HG03064 (cell line): ENCODE data around the gene ERICH6B.

Source experiments
- ATAC-seq: cut with Tn5 transposase; IDR thresholded peaks from one replicate; pipeline ENCODE4 v1.9.1; 2021; ENCODE audit warnings: low read depth; ENCODE audit not compliant: unreplicated experiment

Gene ERICH6B

DNA sequence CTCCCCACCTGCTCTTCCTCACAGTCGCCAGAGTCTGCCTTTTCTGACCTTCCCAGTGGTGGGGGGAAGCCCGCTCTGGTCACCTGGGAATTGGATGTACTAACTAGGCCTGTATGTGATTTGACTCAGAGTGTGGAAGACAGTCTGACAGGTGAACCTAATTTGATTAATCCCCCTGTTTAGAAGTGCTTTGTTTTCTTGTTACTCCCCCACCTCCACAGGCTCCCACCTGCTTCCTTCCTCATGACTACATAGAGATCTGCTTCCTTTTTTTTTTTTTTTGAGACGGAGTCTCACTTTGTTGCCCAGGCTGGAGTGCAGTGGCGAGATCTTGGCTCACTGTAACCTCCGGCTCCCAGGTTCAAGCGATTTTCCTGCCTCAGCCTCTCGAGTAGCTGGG, 106.8 kb downstream of the ERICH6B start:
- ATAC-seq, result no peak

DNA sequence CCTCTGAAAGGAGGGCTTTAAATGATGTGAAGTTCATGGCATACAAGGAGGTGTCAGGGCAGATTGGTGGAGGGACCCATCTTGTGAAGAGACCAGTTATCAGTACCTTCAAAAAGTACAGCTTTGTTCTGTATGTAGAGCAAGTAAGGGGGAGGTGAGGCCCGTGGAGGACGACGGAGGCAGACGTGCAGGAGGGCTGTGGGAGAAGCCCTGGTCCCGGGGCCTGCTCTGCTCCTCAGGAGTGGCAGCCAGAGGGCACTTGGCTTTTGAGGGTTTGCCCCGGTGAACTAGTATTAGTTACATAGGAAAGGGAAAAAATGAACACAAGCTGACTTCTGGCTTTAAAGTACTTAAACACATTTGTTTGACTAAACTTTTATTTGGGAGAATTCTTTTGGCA, 108.7 kb downstream of the ERICH6B start:
- no peak for ATAC-seq

DNA sequence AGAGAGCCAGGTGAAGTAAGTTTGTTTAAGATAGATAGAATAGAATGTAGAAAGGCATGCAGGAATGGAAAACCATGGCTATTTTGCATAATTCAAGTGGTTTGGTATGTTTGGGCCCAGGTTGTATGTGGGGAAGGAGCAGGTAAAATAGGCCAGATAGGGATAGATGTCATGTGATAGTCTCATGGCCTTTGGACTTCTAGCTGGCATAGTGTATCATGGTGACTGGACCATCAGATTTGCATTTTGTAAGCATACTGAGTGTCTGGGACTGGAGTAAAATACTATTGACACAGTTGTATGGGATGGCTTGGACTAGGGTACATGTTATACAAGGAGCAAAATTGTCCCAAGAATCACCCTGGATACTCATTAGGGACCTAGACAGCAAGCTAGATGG, 111.9 kb downstream of the ERICH6B start:
- ATAC-seq, result no peak

DNA sequence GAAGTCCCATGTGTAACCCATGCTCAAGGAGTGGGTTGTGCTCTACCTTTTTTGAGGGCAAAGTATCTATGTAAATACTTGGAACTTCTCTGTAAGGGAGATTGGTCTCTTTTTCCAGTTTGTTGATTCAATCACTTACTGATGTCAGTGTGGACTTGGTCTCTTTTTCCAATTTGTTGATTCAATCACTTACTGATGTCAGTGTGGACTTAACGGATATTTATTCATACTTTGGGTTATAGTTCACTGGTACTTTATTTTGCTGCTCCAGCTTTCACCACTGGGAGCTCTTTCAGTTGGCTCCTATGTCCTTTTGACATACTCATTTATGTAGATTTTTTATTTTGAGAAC, 114.4 kb downstream of the ERICH6B start:
- ATAC-seq, result no peak

DNA sequence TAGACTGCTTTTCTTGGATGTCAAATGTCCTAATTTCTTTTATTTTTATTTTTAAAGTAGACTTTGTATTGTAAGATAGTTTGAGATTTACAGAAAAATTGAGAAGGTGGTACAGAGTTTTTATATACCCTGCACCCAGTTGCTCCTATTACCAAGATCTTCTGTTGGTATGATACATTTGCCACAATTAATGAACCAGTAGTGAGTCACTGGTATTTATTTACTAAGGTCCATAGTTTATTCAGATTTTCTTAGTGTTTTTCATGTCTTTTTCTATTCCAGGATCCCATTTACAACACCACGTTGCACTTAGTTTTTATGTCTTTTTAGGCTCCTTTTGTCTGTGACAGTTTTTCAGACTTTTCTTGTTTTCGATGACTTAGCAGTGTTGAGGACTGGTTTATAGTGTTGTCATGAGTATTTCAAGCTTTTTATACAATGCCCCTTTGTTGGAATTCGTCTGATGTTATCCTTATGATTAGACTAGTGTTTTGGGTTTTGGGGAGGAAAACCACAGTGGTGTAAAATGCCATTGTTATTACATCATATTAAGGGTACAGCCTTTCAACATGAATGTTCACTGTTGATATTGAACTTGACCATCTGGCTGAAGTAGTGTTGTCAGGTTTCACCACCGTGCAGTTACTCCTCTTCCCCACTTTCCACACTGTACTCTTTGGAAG, 114.9 kb downstream of the ERICH6B start:
- no peak for ATAC-seq

DNA sequence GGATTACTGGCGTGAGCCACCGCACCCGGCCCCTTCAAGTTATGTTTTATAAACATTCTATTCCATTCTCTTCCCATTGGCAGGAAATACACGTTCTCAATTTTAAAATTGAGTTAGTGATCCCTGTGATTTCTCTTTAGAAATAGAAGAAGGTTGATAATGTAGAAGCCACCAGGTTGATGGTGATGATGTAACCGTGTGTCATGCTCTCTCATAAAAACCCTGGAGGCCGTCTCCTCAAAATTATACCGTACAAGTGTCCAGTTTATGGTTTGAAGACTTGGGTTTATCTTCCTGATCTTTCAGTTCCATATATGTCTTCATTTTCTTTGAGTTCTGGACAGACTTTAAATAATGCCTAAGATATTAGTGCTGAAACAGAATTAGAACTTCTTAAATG, 118.6 kb downstream of the ERICH6B start:
- no peak for ATAC-seq

- ATAC-seq, result no peak
Observed at GRCh38 chr13:45492538-45492937, 123.0 kb downstream of the ERICH6B start.
